ENCODE data around the gene LY6G6D. TPM values are rescaled to one million over a fixed set of nuclear protein-coding genes. Genes with fewer than 3 reads are reported as not detected.

The LY6G6D gene
- not detected for total RNA-seq

- intact Hi-C loops (cut with DNase I), result no loop called here
Measured at GRCh38 chr6:31715022-31715958, at the start of gene LY6G6D. Gene LY6G6D, plus strand, starts transcription at chr6:31715348. Its CDS starts 8 bp downstream, at chr6:31715356.

DNA sequence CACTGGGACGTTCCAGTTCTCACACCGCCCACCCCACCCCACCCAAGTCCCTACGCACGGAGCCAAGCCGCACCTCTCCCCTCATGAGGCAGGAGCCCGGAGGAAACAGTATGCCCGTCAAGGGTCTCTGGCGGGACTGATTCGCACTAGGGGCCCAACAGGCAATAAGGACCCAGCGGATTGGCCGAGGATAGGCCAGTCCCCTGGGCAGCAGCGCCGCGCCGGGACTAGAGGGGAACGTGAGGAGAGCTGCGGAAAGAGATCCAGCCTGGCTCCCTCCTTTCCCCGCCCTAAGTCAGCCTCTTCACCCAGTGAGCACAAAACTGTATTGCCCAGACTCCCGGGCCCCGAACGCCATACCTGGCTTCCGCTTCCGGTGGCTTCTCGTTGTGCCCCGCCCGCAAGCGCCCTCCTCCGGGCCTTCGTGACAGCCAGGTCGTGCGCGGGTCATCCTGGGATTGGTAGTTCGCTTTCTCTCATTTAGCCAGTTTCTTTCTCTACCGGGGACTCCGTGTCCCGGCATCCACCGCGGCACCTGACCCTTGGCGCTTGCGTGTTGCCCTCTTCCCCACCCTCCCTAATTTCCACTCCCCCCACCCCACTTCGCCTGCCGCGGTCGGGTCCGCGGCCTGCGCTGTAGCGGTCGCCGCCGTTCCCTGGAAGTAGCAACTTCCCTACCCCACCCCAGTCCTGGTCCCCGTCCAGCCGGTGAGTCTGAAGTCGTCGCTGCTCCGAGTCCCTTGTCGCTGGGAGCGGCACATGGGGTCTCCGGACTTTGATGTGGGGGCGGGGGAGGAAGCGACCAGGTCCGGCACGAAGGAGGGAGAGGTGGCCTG, 49.4 kb upstream of the LY6G6D start, which contains the start of gene CSNK2B:
CSNK2B (plus strand) TSS at position 580 of the 836 bp plus-strand sequence. CDS start 752 bp downstream, outside the sequence.
- intact Hi-C loops (cut with DNase I), result no loop called here
- Histone ChIP-seq H3K36me3 (peaks cover 20% of the 10 kb centered on the region), H3K9me3 (no peaks in the 10 kb centered on the region), H3K4me3 (peak within 1 kb of the TSS; percentile 87), H3K27ac (peak within 1 kb of the TSS; percentile 91), H3K4me1 (peaks cover 20% of the 10 kb centered on the region), H3K27me3 (no peaks in the 10 kb centered on the region), H3K9ac (ENCODE audit: low read depth in 2 of 2, low read length in 2 of 2) (peak within 1 kb of the TSS; percentile 86 to 96)
- peak; percentile 17 for TF ChIP-seq CTCF (IDR thresholded peaks at IDR 0.05)
- peak; percentile 98 for DNase-seq

More at GRCh38 chr6:31715022-31715958, at the start of gene LY6G6D:
- H3K9ac ChIP-seq (ENCODE audit: low read depth in 2 of 2, low read length in 2 of 2), result peak within 1 kb of the TSS in 1 of 2 donors; percentile 69
- no peak within 1 kb of the TSS for H3K27ac ChIP-seq
- no peak within 1 kb of the TSS for H3K4me3 ChIP-seq
- no peak for DNase-seq
- TF ChIP-seq CTCF (IDR thresholded peaks at IDR 0.05), result no peak
- H3K9me3 ChIP-seq, result no peaks in the 10 kb centered on the region
- peaks cover 5% of the 10 kb centered on the region for H3K4me1 ChIP-seq
- H3K36me3 ChIP-seq, result no peaks in the 10 kb centered on the region
- no peaks in the 10 kb centered on the region for H3K27me3 ChIP-seq

GRCh38 chr6:31666337-31666965, 48.7 kb upstream of the LY6G6D start:
- Histone ChIP-seq H3K36me3 (peaks cover 27% of the 10 kb centered on the region), H3K27me3 (no peaks in the 10 kb centered on the region), H3K4me3 (peak overlapping the region; percentile 87), H3K4me1 (peaks cover 20% of the 10 kb centered on the region), H3K9ac (ENCODE audit: low read depth in 2 of 2, low read length in 2 of 2) (peak overlapping the region; percentile 81 to 96), H3K27ac (peak overlapping the region; percentile 91), H3K9me3 (no peaks in the 10 kb centered on the region)
- intact Hi-C loops (cut with DNase I), result no loop called here
- no peak for DNase-seq
- no peak for TF ChIP-seq CTCF (IDR thresholded peaks at IDR 0.05)

DNA sequence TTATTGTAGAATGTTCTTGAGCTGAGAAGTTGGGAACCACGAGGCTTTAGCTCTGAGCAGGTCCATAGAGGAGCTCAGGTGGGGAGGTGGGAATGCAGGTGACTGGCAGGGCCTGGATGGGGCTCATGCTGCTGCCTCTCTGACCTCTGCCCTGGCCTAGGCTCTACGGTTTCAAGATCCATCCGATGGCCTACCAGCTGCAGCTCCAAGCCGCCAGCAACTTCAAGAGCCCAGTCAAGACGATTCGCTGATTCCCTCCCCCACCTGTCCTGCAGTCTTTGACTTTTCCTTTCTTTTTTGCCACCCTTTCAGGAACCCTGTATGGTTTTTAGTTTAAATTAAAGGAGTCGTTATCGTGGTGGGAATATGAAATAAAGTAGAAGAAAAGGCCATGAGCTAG, 45.5 kb upstream of the LY6G6D start, which contains the start of gene LY6G5B:
LY6G5B (plus strand) TSS at position 301 of the 400 bp plus-strand sequence. CDS start 975 bp downstream, outside the sequence.
- Histone ChIP-seq H3K9ac (ENCODE audit: low read depth in 2 of 2, low read length in 2 of 2) (no peak within 1 kb of the TSS), H3K27me3 (no peaks in the 10 kb centered on the region), H3K9me3 (no peaks in the 10 kb centered on the region), H3K4me1 (peaks cover 6% of the 10 kb centered on the region), H3K36me3 (peaks cover 29% of the 10 kb centered on the region), H3K4me3 (no peak within 1 kb of the TSS), H3K27ac (no peak within 1 kb of the TSS)
- intact Hi-C loops (cut with DNase I), result loop anchor here (10.0 kb wide), 2 partner anchors 215 to 285 kb away; partner anchors contain the start of genes NELFE and SKIC2
- TF ChIP-seq CTCF (IDR thresholded peaks at IDR 0.05), result no peak
- DNase-seq, result no peak
